Fibroblast of mammary gland (primary cell): ENCODE data around the gene RPS27.
"Not testable (repeated sequence)": the region's sequence is repeated elsewhere in the genome, so short reads cannot be mapped to it uniquely, and the experiment has no call there.

ENCODE experiments used
- DNase-seq: peaks from one replicate; pipeline ENCODE4 v3.0.0-alpha.2; 2010; ENCODE audit warnings: low read depth
- H3K4me3 ChIP-seq: 2 replicates; pipeline ENCODE4 v1.5.1; 2011; ENCODE audit warnings: low read depth, mild to moderate bottlenecking, low read length, moderate library complexity; ENCODE audit not compliant: control insufficient read depth
- TF ChIP-seq, protein P1 (sequence below): conservative IDR thresholded peaks from 2 replicates; pipeline ENCODE4 v1.5.1; 2011; ENCODE audit warnings: low read depth, low read length, inconsistent platforms; ENCODE audit not compliant: control insufficient read depth, insufficient read depth

Gene RPS27

DNA sequence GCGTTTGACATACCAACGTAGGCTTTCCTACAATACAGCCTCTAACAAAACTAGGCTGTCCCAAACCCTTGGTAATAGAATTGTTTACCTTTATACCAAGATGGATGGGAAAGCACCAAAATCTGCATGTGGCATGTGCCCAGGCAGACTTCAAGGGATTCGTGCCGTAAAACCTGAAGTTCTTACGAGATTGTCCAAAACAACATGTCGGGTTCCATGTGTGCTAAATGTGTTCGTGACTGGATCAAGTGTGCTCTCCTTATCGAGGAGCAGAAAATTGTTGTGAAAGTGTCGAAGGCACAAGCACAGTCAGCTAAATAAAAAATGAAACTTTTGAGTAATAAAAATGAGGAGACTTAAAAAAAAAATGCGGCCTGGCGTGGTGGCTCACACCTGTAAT is 5.1 kb downstream of the RPS27 start:
- no peak for DNase-seq
- TF ChIP-seq, protein P1, sequence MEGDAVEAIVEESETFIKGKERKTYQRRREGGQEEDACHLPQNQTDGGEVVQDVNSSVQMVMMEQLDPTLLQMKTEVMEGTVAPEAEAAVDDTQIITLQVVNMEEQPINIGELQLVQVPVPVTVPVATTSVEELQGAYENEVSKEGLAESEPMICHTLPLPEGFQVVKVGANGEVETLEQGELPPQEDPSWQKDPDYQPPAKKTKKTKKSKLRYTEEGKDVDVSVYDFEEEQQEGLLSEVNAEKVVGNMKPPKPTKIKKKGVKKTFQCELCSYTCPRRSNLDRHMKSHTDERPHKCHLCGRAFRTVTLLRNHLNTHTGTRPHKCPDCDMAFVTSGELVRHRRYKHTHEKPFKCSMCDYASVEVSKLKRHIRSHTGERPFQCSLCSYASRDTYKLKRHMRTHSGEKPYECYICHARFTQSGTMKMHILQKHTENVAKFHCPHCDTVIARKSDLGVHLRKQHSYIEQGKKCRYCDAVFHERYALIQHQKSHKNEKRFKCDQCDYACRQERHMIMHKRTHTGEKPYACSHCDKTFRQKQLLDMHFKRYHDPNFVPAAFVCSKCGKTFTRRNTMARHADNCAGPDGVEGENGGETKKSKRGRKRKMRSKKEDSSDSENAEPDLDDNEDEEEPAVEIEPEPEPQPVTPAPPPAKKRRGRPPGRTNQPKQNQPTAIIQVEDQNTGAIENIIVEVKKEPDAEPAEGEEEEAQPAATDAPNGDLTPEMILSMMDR: no peak
- H3K4me3 ChIP-seq: no peak overlapping the region

DNA sequence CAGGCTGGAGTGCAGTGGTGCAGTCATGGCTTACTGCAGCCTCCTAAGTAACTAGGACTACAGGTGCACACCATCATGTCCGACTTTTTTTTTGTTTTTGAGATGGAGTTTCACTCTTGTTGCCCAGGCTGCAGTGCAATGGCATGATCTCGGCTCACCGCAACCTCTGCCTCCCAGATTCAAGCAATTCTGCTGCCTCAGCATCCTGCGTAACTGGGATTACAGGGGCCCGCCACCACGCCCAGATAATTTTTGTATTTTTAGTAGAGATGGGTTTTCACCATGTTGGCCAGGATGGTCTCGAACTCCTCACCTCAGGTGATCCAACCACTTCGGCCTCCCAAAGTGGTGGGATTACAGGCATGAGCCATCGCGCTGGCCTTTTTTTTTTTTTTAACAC is 6.3 kb downstream of the RPS27 start:
- not testable (repeated sequence) for DNase-seq, H3K4me3 ChIP-seq

DNA sequence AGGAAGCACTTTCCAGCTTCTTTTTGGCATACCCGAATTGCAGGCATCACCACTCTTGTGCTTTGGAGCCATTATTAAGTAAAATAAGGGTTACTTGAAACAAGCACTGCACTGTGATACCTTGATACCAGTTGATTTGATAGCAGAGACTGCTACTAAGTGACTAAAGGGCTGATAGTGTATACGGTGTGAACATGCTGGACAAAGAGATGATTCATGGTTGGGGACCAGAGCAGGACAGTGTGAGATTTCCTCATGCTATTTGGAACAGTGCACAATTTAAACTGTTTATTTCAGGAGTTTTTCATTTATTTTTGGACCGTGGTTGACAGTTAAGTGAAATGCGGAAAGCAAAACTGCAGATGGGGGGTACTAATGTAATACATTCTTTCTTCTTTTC is 9.9 kb downstream of the RPS27 start:
- DNase-seq: no peak
- H3K4me3 ChIP-seq: no peak overlapping the region
- TF ChIP-seq, protein P1: no peak

DNA sequence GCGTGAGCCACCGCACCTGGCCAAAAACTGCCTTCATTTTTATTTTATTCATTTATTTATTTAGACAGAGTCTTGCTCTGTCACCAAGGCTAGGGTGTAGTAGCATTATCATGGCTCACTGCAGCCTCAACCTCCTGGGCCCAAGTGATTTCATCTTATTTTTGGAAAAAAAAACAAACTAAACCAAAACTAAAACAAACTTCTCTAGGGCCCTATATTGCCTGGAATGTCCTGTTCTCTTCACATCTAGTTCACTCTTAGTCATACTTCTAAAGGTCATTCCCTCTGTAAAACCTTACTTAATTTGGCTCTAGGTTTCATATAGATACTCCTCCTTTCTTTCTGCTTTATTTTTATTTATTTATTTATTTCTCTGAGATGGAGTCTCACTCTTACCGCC is 15.6 kb downstream of the RPS27 start:
- no peak overlapping the region for H3K4me3 ChIP-seq
- peak; percentile 75 for DNase-seq
- TF ChIP-seq, protein P1: no peak

DNA sequence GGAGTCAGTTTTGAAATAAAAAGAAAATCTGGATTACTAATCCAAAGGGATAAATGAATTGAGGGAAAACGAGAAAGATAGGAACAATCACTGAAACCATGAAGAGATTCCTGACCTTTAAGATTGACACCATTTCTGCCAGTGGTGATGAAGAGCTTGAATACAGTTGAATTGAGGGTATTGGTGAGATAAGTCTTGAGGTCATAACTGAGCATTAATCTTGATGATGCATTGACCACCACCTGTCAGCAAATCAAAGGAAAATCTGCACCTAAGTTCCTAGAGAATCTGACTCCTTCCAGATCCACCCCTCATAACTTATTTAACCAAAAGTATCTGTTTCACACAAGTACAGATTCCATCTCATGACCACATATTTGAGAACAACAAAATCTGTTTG is 21.6 kb downstream of the RPS27 start:
- no peak for DNase-seq
- H3K4me3 ChIP-seq: no peak overlapping the region
- TF ChIP-seq, protein P1: no peak

DNA sequence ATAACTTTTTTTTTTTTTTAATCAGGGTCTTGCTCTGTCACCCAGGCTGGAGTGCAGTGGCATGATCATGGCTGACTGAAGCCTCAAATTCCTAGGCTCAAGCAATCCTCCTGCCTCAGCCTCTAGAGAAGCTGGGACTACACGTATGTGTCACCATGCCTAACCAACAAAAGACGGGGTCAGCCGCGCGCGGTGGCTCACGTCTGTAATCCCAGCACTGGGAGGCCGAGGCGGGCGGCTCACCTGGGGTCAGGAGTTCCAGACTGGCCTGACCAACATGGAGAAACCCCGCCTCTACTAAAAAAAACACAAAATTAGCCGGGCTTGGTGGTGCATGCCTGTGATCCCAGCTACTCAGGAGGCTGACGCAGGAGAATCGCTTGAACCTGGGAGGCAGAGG is 22.0 kb downstream of the RPS27 start:
- not testable (repeated sequence) for DNase-seq, H3K4me3 ChIP-seq

DNA sequence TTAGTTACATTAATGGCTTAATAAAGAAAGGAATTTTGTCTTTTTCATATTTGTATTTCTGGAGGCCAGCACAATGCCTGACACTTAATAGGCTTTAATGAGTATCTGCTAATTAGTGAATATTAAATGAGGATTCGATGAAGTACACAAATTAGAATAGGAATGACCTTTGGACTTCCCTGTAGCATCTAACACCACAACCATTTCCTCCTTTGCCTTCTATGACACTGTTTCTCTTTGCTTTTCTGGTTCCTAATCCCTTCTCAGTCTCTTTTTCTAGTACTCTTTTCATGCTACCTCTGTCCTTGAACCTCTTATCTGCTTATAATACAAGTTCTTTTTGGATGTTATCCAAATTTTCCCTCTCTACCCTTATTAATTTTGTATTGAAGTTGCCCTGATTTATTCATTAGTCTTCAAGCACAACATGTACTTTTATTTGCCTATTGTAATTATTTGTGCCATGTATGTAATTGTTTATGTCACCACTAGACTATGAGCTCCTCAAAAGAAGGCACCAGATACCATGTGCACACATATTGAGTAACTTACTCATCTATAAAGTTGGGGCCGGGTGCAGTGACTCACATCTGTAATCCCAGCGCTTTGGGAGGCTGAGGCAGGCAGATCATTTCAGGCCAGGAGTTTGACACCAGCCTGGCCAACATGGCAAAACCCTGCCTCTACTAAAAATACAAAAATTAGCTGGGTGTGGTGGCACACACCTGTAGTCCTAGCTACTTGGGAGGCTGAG is 23.8 kb downstream of the RPS27 start:
- no peak overlapping the region for H3K4me3 ChIP-seq
- TF ChIP-seq, protein P1: peak; percentile 20
- DNase-seq: peak; percentile 84

DNA sequence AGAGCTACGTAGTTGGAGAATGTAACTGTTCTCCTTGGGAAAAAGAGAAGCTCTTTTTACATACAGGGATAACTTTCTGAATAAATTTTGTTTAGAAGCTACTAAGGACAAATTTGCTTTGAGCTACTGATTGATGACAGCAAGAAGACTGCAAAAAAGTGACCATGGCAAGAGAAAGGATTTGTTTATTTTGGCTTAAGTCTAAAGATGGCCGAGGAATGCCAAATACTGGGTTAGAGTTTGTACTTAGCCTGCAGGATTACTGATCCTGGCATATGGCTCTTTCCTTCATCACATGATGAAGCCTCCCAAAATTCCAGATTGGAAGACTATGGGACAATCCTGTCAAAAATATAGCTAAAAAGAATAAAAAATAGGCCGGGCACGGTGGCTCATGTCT is 28.7 kb downstream of the RPS27 start:
- TF ChIP-seq, protein P1: no peak
- no peak for DNase-seq
- no peak overlapping the region for H3K4me3 ChIP-seq
